HG02623 (cell line): ENCODE data around the gene C2orf92.
"Not testable (repeated sequence)": the region's sequence is repeated elsewhere in the genome, so short reads cannot be mapped to it uniquely, and the experiment has no call there.

ENCODE experiments used
- ATAC-seq: cut with Tn5 transposase; IDR thresholded peaks from one replicate; pipeline ENCODE4 v1.9.1; 2021; ENCODE audit warnings: moderate library complexity; ENCODE audit not compliant: unreplicated experiment

The C2orf92 gene

DNA sequence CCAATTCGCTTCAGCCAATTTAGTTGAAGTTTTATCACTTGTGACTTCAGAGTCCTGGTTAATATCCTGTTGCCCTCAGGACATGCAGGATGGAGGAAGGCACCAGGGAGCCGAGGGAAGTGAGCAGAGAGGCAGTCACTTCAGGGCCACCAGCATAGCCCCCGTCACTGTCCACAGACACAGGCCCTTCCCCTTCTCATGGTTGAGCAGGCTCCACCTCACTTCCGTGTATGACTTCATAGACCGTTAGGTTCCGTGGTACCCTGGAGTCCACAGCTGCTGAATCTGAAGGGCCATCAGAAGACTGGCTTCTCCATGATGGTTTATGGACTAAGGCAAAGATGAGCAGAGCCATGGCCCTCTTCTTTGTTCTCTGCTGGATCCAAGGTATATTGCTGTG is at the start of gene C2orf92:
Gene C2orf92 (plus strand): TSS at position 266 of the 400 bp plus-strand sequence. CDS start 76 bp downstream, at position 342.
- ATAC-seq: no peak

DNA sequence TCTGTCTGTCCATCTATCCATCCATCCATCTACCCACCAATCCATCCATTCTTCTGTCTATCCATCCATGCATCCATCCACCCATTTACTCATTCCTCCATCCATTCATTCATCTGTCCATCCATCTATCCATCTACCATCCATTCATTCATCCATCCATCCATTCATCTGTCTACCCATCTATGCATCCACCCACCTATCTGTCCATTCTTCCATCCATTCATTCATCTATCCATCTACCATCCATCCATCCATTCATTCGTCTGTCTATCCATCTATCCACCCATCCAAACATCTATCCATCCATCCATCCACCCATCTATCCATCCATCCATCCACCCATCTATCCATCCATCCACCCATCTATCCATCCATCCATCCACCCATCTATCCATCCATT is 49.0 kb upstream of the C2orf92 start:
- not testable (repeated sequence) for ATAC-seq

DNA sequence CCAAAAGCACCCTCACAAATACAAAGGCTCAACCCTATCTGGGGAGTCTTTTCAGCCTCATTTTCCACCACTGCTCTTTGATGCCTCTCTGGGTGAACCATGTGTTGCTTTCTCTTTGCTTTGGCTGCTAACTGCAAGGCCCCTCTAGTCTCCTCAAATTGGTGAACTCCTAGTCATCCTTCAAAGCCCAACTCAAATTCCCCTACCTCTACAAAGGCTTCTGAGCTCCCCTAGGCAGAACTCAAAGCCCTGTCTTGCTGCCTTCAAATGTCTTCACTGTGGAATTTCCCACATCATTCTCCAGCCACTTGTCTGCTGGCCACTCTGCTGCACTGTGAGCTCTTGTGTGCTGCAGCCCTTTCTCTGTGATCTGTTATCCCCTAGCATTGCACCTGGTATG is 46.5 kb upstream of the C2orf92 start:
- ATAC-seq: not testable (repeated sequence)

DNA sequence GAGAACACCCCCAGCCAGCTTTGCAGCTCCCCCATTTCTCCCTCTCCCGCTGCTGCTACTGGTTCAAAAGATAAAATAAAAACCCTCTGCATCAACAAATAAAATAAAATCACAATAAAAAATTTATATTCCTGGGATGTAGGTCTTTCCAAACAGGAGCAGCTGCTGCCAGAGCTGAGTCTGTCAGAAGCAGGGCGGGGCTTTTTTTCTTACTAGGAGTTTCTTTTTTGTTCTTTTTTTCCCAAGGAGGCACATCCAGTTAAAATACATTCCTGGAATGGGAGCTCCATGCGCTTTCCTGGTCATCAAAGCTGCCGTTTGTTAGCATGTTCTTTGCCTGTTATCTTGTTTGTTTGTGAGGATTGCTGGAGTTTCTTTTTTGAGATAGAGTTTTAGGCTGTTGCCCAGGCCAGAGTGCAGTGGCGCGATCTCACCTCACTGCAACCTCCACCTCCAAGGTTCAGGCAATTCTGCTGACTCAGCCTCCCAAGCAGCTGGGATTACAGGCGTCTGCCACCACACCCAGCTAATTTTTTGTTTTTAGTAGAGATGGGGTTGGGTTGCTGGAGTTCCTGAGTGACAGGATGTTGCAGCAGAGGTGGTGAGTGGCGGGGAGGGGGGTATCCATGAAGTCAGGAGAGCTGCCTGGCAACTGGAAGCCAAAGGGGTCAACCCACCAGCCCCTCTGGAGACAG is 44.0 kb upstream of the C2orf92 start:
- ATAC-seq: not testable (repeated sequence)

DNA sequence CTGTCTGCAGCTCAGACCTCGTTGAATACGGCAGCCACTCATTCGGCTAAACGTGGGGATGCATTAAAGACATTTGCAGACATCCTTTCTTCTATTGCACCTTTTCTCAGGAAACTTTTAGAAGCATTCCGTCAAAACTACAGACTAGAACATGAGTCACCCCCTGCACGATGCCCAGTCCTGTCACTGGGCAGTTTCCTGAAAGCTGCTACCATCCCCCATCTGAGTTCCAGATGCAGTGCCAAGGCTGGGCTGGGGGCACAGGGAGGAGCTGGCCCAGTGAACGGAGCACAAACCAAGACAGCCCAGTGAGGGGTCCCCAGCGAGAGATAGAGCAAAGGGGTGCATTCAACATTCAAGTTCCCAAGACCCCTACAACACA is 43.5 kb upstream of the C2orf92 start:
- not testable (repeated sequence) for ATAC-seq

DNA sequence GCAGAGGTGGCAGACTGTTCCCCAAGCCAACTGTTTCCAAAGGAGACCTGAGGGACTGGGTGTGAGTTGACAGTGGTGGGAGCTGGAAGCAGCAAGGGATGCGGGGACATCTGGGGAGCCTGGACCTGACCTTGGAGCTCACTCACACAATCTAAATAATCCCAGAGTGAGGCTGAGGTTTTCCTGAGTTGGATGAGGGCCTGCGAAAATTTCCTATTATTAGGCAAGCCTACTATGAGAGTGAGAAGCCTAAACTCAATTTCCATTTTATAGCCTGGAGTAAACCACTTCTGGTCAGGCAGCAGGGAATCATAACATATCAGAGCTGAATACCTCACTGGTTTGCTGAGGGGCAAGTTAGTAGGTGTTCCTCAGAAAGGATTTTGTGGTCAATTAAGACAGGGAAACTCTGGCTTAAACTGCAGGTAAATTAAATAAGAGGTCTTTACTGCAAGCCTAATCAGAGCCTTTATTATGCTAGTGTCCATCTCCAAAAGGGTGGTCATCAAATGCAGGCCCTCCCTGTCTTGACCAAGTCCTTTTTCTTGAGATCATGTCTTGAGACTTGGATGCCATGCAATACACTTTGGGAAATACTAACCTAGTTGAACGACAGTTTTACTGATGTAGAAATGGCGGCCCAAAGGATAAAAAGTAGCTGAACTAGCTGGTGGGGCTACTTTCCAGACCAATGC is 25.3 kb upstream of the C2orf92 start:
- ATAC-seq: no peak

DNA sequence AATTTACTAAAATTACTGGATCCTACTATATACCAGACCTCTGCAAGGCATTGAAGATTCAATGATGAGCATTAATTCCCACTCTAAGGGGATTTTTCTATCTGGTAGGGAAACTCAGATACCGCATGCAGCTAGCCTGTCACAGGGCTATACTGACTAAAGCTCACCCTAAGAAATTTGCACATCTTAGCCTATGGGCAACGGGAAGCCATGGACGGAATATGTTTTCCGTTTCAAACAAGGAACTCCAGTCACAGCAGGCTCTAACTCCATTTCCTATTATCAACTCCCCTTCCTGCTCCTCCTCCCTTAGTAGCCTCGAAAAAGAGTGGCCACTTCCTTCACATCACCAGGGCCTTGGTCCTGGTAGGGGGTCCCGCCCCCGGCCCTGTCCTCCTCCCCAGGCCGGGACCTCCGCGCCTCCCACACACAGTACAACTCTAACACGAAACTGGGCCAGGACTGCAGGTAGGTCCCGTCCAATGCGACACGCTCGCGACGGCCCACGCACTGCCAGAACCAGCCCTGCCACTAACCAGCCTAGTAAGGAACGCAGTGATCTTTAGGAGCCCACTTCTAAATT is 24.3 kb upstream of the C2orf92 start:
- ATAC-seq: peak; percentile 33

DNA sequence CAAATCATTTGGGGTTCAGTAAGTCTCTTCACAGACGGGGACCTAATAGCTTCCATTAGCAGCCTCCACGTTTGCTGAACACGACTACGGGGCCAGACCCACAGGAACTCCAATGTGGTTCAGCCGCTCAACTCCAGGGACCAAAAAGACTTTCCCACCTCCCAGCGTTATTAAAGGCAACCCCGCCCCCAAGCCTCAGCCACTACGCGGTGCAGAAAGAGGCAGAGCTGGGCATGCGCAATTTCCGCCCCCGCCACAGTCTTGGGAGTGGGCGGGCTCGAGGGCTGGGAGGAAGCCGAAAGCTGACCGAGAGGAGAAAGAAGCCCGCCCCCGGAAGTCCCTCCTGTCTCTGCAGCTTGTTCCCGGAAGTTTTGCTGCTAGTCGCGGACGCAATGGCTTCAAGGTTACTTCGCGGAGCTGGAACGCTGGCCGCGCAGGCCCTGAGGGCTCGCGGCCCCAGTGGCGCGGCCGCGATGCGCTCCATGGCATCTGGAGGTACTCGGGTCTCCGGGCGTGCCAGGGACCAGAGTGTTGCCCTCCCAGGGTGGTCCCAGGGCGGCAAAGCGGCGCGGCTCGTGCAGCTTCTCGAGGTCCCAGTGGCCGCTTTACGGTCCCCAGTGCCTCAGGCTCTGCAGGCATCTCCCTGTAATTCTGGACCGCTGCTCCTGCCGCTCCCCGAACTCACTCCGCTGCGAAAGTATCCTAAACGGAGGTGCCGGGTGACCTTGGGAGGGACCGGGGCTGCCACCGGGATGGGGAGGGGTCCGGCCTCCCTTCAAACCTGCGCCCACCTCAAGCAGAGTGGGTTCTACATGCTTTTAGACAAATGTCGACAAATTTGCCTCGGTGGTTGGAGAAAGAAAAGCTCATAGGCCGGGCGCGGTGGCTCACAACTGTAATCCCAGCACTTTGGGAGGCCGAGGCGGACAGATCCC is 23.6 kb upstream of the C2orf92 start, which contains the start of gene COX5B:
Gene COX5B (plus strand): TSS at position 368 of the 935 bp plus-strand sequence. CDS start 25 bp downstream, at position 393.
- peak; percentile 93 for ATAC-seq

DNA sequence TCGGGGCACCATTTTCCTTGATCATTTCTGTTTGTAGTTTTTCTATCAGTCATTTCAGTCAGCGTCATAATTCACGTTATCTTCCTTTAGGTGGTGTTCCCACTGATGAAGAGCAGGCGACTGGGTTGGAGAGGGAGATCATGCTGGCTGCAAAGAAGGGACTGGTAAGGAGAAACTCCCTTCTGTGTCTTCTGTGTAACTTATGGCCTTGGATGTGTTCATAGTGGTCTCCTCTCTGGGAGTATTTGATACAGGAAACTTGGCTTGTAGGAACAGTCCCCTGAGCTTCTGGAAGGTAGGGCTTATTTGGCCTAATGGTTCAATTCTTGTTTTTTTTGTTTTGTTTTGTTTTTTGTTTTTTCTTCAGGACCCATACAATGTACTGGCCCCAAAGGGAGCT is 22.5 kb upstream of the C2orf92 start:
- ATAC-seq: no peak

DNA sequence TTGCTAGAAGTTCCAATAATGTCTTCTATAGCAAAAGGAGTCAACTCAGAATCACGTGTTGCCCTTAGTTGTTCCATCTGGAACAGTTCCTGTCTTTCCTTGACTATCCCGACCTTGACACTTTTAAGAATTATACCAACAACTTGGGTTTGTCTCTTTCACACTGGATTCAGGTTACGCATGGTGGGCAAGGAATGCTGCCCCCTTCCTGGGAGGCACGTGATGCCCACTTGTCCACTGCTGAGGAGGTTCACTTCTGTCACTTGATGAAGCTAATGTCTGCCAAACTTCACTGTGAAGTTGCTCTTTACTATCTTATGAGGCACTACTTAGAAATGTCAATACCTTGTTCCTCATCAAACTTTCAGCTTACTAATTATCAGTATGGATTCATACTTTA is 18.4 kb upstream of the C2orf92 start:
- no peak for ATAC-seq

DNA sequence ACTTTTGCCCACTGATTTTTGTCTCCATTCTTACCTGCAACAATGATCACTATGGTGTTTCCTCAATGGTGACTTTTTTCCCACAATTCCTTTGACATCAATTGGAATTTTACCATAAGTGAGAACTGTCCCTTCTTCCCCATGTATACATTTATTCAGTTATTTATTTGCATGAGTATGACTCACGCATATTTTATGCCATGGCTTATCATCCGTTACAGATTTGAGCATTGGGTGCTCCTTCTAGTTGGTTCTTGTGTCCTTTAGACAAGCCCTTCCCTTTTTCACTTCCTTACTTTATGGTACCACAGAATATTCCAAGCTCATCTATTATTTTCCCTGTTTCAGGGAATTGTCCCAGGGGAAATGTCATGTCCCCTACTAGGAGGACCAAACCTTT is 16.0 kb upstream of the C2orf92 start:
- no peak for ATAC-seq

DNA sequence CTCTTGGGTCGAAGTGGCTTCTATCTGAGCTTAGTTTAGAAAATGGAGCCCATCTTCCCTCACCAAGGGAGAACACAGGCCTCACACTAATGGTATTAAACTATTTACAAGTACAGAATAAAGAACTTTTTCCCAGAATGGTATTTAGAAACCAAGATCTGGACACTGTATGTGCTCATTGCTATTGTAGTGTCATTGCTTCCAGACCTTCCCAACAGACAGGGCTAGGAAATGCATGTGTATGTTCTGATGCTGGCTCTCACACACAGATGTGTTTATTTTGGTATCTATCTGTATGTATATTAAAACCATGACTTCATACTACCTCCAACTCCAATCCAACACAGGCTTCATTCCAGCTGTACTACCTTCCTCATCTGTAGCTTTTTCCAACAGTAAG is 15.6 kb upstream of the C2orf92 start:
- no peak for ATAC-seq

DNA sequence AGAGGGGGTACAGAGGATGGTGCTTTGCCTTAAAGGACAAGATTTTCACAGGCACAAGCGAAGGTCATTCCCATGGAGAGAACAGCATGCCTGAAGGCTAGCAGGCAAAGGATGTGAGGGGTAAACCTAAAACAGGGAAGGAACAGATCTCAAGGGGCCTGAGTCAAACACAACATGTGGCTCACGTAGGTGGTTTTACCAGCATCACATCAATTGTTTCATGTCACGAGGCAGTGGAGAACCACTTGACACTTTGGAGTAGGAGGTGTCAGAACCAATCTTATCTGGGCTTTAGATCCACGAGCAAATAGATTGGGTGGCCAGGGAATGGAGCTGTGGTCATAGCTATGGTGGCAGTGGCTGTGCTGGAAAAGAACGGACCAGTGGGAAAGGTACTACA is 15.2 kb upstream of the C2orf92 start:
- ATAC-seq: no peak

DNA sequence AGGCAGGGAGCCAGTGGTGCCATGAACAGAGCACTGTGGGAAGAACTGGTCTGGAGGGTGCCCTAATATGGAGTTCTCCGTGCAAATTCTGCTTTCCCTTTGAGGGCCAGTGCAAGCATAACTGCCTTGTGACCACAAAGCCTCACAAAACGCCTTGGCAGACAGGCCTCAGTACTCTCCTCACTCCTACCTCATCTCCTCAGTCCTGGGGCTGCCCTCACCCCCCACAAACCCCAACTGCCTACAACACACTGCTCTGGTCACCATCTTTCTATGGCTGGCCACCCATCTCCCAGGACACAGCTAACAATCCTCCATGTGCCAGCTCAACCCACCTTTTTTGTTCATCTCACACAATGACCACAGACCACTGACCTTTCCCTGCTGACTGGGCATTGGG is 14.7 kb upstream of the C2orf92 start:
- no peak for ATAC-seq

DNA sequence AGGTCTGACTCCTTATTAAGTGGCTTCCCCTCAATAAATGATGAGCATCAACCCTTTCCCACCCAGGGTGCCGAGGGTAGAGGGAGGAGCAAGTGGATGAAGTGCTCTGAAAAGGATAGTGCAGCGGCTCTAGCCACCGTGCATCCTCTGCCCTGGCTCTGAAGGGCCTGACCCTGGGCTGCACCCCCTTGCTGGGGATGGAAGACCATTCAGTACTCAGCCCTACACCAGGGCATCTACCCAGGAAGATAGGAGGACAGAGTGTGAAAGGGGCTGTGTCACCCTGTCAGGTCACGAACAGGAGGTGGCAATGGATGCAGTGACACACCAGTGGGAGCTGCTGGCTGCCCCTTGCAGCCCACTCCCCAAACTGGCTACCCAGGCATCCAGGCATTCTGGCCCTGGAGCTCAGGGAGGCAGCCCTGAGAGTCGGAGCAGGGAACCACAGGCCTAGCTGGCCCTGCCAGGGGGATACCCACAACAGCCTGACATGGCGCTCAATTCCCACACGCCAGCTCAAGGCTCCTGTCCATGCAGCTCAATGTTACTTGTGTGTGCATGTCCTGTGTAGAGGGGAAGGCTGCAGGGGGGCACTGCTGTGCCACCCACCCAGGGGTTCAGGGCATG is 13.3 kb upstream of the C2orf92 start:
- ATAC-seq: no peak

DNA sequence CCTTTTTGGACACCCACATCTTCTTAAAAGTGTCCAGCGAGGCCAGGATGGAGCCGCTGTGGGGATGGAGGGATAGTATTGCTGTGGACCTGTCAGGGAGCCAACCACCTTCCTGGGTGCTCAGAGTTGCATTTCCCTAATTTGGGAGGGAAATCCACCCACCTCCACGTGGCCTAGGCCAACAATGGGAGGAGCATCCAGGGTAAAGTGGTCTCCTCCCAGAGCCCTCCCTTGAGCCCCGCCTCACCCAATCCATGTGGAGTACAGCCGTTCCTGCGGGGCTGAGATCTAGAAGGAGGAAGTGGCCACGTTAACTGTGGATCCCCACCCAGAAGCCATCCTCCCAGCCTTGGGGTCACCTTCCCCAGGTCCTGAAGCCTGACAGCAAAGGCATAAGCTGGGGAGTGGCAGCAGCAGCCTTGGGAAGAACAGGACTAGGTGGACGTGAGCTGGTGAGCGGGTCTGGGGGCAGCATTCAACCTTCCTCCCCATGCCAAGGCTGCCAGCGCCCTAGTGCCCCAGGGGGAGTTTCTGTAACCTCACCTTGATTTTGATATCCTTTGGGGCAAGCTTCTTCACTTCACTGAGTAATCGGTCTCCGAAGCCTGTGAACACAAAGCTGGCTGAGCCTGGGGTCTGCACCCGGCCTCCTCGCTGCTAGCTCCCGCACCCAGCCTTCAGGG is 12.5 kb upstream of the C2orf92 start:
- no peak for ATAC-seq

DNA sequence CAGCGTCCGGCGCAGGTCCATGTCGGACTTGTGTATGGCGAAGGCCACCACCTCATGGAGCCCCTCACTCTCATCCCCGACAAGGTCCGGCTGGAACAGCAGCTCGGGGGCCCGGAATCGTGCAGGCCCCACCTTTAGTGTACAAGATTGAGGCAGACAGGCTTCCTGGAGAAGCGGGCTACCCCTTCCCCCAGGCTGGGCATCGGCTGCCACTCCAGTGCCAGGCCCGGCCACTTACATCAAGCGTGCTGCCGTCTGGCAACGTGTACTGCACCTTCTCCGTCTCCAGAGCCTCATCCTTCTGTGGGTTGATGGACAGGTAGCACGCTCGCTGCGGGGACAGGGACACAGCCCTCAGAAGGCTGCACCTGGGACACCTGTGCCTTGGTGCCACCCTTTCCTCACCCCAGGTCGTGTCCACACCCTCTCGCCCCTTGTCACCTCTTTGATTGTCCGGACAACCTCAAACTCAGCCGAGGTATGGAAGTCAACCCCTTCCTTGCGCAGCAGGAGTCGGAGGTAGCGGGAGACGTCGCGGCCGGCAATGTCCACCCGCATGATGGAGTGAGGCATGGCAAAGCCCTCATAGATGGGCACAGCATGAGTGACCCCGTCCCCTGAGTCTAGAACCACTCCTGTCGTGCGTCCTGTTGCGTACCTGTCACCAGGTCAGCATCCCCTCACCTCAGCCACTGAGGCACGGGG is 11.4 kb upstream of the C2orf92 start:
- ATAC-seq: no peak

DNA sequence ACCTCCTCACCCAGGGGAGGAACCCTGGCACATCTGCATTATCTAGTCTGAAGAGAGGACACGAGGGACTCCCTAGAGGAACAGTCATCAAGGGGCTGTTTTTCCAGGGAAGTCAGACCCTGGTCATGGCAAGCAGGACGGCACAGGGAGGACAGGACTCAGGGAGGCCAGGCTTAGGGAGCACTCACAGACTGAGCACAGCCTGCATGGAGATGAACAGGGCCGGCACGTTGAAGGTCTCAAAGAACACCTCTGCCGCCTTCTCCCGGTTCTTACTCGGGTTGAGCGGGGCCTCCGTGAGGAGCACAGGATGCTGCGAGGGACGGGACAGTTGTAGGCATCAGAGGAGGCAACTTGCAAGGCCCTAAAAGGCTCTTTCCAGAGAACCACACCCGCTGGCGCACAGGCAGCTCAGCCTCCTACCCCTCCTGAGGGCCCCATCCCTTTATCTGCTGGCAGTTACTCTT is 10.8 kb upstream of the C2orf92 start:
- ATAC-seq: no peak
